GM21367 (cell line): ENCODE data around the gene TBP.
"Not testable (repeated sequence)": the region's sequence is repeated elsewhere in the genome, so short reads cannot be mapped to it uniquely, and the experiment has no call there.

ENCODE experiments used
- ATAC-seq: cut with Tn5 transposase; IDR thresholded peaks from one replicate; pipeline ENCODE4 v1.9.1; 2021; ENCODE audit not compliant: unreplicated experiment

TBP gene

GRCh38 chr6:170597278-170597677, 43.1 kb downstream of the TBP start:
- ATAC-seq, result no peak

- no peak for ATAC-seq
Observed at GRCh38 chr6:170605574-170606259, 51.5 kb downstream of the TBP start.

- ATAC-seq, result not testable (repeated sequence)
Observed at GRCh38 chr6:170609225-170609624, 55.1 kb downstream of the TBP start.

GRCh38 chr6:170612256-170612804, 58.2 kb downstream of the TBP start:
- peak; percentile 75 for ATAC-seq

- not testable (repeated sequence) for ATAC-seq
Observed at GRCh38 chr6:170616020-170616554, 61.9 kb downstream of the TBP start.
